ENCODE data around the gene SH2D5. TPM values are rescaled to one million over a fixed set of nuclear protein-coding genes. Genes with fewer than 3 reads are reported as not detected.

SH2D5 gene
- polyA plus RNA-seq, 3 donors, result 0.03 to 0.39 TPM; not detected in 1

DNA sequence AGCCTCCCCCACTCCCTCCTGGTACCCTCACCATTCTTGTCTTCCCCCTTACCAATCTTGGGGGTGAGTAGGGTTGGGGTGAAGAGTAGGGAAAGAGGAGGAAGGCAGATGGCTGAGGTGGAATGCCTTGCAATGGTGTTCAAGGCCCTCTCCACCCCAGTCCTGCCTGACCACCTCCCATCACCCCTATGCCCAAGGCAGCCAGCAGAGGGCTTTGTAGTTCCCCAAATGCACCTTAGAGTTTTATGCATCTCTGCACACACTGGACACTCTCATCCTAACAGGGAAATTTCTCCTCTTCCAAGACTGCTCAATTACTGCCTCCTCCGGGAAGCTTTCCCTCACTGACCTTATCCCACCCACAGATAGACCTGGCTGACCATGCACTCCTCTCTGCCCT lies 30.1 kb downstream of the SH2D5 start:
- 85 to 87% (median 86%) methylated on average over 1 of the region's 1 CpG for WGBS, 3 donors
- no peak overlapping the region for H3K27ac ChIP-seq (ENCODE audit: low read depth, low read length)

DNA sequence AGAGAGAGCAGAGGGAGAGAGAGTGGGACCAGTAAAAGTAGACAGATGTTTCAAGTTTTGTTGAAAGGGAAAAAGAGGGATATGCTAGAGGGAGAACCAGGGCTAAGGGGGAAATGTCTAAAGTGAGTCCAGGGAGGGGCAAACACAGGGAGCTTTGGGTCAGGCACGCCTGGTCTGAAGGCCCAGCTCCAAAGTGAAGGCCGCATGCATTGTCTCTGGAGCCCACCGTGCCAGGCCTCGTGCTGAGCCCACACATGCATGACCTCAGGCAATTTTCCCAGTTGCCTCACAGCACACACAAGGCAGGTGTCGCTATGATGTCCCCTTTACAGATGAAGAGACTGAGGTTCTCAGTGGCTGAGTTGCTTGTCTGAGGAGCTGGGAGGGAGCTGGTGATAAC lies 30.7 kb downstream of the SH2D5 start:
- no peak overlapping the region for H3K27ac ChIP-seq (ENCODE audit: low read depth, low read length)
- 80 to 94% (median 90%) methylated on average over 5 of the region's 5 CpGs for WGBS, 3 donors

DNA sequence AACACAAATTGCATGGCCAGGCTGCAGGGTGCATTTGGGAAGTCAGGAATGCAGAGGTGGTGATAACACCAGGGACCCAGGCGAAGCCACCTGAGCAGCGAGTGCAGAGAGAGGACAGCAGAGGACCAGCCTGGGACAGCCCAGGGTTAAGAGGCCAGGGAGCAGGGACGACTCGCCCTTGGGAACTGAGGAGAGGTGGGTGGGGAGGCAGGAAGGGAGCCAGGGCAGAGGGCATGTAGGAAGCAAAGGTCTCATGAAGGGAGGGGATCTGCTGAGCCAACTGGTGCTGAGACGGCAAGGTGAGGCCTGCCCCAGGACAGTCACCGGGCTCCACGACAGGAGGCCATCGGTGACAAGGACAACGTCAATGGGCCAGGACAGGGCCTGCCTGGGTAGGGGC lies 31.1 kb downstream of the SH2D5 start:
- WGBS, 3 donors, result 83 to 87% (median 86%) methylated on average over 9 of the region's 9 CpGs

GRCh38 chr1:20700636-20701215 lies 31.8 kb downstream of the SH2D5 start:
- H3K27ac ChIP-seq (ENCODE audit: low read depth, low read length), result no peak overlapping the region
- WGBS, 3 donors, result 86 to 90% (median 88%) methylated on average over 17 of the region's 17 CpGs

More for the DNA sequence above, 31.1 kb downstream of the SH2D5 start:
- no peak overlapping the region for H3K27ac ChIP-seq (ENCODE audit: low read depth, low read length)

- WGBS, 3 donors, result 86 to 93% (median 88%) methylated on average over 9 of the region's 9 CpGs
- no peak overlapping the region for H3K27ac ChIP-seq (ENCODE audit: low read depth, low read length)
These were observed 32.9 kb downstream of the SH2D5 start for GRCh38 chr1:20699558-20699957.

- 89 to 91% (median 90%) methylated on average over 18 of the region's 18 CpGs for WGBS, 3 donors
These were observed 34.1 kb downstream of the SH2D5 start for GRCh38 chr1:20698195-20698910.

GRCh38 chr1:20697563-20697962 lies 34.9 kb downstream of the SH2D5 start:
- no peak overlapping the region for H3K27ac ChIP-seq (ENCODE audit: low read depth, low read length)
- 74 to 90% (median 86%) methylated on average over 12 of the region's 12 CpGs for WGBS, 3 donors

More at GRCh38 chr1:20698195-20698910, 34.1 kb downstream of the SH2D5 start:
- H3K27ac ChIP-seq (ENCODE audit: low read depth, low read length), result no peak overlapping the region

GRCh38 chr1:20696397-20697333 lies 35.8 kb downstream of the SH2D5 start:
- WGBS, 3 donors, result 2 to 3% (median 3%) methylated on average over 40 to 46 of the region's 46 CpGs
- no peak overlapping the region for H3K27ac ChIP-seq (ENCODE audit: low read depth, low read length)

DNA sequence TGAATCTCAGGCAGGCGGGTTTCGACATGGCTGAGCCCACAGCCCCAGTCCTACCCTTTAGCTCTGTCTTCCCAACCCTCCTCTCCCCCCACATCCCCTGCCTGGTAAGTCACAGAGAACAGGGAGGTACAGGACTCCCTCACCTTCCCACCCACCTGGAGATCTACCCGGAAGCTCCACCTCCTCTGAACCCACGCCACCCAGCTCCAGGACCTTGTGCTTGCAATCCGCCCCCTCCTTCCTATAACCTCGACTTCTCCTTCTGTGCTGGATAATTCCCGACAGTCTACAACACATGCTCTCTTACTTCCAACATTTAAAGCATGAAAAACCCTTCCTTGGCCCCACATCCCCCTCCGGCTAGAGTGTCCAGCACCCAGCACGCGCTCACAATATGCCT lies 37.0 kb downstream of the SH2D5 start:
- 78 to 84% (median 82%) methylated on average over 10 of the region's 10 CpGs for WGBS, 3 donors
- H3K27ac ChIP-seq (ENCODE audit: low read depth, low read length), result no peak overlapping the region

GRCh38 chr1:20693623-20694022 lies 38.9 kb downstream of the SH2D5 start:
- H3K27ac ChIP-seq (ENCODE audit: low read depth, low read length), result no peak overlapping the region
- 78 to 90% (median 85%) methylated on average over 2 of the region's 2 CpGs for WGBS, 3 donors

GRCh38 chr1:20691872-20692271 lies 40.6 kb downstream of the SH2D5 start:
- 88 to 93% (median 89%) methylated on average over 1 of the region's 1 CpG for WGBS, 3 donors
- H3K27ac ChIP-seq (ENCODE audit: low read depth, low read length), result no peak overlapping the region

- WGBS, 3 donors, result 81 to 89% (median 84%) methylated on average over 3 of the region's 3 CpGs
- H3K27ac ChIP-seq (ENCODE audit: low read depth, low read length), result no peak overlapping the region
These were observed 42.9 kb downstream of the SH2D5 start for GRCh38 chr1:20689645-20690056.

GRCh38 chr1:20686883-20687725 lies 45.4 kb downstream of the SH2D5 start:
- no peak overlapping the region for H3K27ac ChIP-seq (ENCODE audit: low read depth, low read length)
- 78 to 89% (median 88%) methylated on average over 26 of the region's 26 CpGs for WGBS, 3 donors

DNA sequence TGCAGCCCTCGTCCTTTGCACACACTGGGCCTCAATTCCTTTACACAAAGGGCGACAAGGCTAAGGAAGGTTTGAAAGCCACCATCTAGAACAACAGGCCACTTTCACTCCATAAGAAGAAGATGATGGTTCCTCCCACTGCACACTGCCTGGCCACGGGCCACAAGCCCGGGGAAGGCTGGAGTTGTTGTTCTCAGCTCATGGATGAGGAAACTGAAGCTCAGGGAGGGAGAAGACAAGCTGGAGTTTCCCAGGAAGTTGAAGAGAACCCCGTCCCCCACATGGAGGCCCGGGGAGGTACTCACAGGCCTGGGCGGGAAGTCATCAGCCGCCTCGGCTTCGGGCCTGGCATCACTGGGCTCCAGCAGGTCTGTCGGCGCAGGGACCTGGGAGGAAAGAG lies 46.8 kb downstream of the SH2D5 start:
- WGBS, 3 donors, result 67 to 79% (median 78%) methylated on average over 12 of the region's 12 CpGs
- H3K27ac ChIP-seq (ENCODE audit: low read depth, low read length), result no peak overlapping the region

- WGBS, 3 donors, result 46 to 71% (median 66%) methylated on average over 20 to 21 of the region's 21 CpGs
- H3K27ac ChIP-seq (ENCODE audit: low read depth, low read length), result no peak overlapping the region
These were observed 47.3 kb downstream of the SH2D5 start for GRCh38 chr1:20685099-20685662.

- 76 to 91% (median 77%) methylated on average over 14 of the region's 14 CpGs for WGBS, 3 donors
- H3K27ac ChIP-seq (ENCODE audit: low read depth, low read length), result no peak overlapping the region
These were observed 47.9 kb downstream of the SH2D5 start for GRCh38 chr1:20684651-20685050.

- no peak overlapping the region for H3K27ac ChIP-seq (ENCODE audit: low read depth, low read length)
- WGBS, 3 donors, result 62 to 80% (median 67%) methylated on average over 13 of the region's 13 CpGs
These were observed 48.4 kb downstream of the SH2D5 start for GRCh38 chr1:20684050-20684620.

GRCh38 chr1:20683614-20684013 lies 48.9 kb downstream of the SH2D5 start:
- WGBS, 3 donors, result 79 to 86% (median 82%) methylated on average over 10 of the region's 10 CpGs
- no peak overlapping the region for H3K27ac ChIP-seq (ENCODE audit: low read depth, low read length)

All from adipose tissue (tissue), 3 donors.